GM21367 (cell line): ENCODE data around the gene OVOL2.
"Not testable (repeated sequence)": the region's sequence is repeated elsewhere in the genome, so short reads cannot be mapped to it uniquely, and the experiment has no call there.

Source experiments
- ATAC-seq: cut with Tn5 transposase; IDR thresholded peaks from one replicate; pipeline ENCODE4 v1.9.1; 2021; ENCODE audit not compliant: unreplicated experiment

The OVOL2 gene

GRCh38 chr20:18058661-18059467 lies 1.1 kb upstream of the OVOL2 start:
- ATAC-seq: no peak

DNA sequence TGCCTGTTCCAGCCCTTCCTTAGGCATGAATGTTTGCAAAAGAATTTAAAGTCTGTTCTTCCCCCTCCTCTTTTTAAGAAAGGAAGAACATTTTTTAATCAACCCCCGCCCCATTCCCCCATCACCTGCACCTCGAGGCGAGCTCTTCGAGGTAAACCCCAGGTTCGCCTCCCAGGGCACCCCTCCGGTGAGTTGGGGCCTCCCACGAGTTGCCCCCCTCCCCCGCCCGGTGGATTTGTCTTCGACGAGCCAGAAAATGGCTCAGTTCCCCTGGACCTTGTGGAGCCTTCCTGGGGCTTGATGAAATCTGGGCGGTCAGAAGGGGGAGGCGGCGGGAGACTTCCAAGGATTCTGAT lies 256 bp upstream of the OVOL2 start:
- no peak for ATAC-seq

DNA sequence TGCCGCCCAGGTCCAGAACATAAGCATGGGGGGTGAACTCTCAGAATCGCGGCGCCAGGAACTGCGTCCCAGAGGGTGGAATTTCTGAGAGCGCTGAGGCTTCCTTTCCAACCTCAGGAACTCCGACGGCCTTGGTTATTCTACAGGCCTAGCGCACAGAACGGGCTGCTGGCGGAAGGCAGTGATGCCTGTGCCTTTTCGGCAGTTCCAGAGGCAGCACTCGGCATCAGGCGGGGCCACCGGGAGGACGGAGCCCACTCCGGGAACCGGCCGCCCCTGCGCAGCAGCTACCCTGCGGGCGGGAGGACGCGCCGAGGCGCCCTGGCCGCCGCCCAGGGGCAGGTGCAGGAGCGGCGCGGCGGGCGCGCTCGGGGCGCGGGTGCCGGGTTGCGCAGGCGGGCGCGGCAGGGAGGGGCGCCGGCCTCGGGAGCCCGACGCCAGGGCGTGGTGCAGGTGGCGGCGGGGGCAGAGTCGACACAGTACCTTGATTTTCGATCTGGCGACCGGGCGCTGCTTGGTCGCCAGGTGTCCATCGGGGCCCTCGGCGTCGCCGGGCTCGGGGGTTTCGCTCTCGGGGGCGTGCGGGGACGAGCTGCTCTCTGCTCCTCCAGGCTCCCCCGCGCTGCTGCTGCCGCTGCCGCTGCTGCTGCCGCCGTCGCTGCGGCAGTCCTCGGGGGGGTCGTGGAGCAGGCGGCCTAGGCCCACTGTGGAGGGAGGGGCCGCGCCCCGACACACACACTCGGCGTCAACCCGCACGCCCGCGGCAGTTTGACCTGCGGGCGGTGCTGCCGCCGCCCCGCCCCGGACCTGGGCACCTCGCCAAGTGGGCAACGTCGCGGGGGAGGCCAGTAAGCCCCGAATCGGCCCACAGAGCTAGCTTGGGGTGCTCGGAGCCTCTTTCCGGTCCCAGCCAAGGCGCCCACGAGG lies 1.3 kb downstream of the OVOL2 start:
- ATAC-seq: no peak

- ATAC-seq: no peak
Measured at GRCh38 chr20:18055261-18055660, 2.5 kb downstream of the OVOL2 start.

DNA sequence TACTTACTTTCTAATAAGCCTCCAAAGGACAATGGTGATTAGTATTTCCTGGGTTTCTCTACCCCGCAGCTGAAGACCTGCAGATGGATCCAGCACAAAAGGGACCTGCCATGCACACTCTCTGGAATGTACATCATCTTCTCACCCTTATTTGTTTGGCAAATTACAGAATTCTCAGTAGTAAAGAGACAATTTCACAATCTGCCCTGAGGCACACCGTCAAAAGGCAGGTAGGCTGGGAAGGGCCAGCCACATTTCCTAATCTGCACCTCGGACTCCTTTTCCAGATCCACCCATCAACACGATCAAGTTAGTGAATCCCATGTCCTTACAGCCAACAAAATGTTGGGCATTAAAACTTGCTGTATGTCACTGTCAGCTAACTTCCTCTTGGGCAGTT lies 4.9 kb downstream of the OVOL2 start:
- ATAC-seq: no peak

- ATAC-seq: no peak
Measured at GRCh38 chr20:18050628-18051027, 7.1 kb downstream of the OVOL2 start.

GRCh38 chr20:18048176-18048575 lies 9.5 kb downstream of the OVOL2 start:
- no peak for ATAC-seq

DNA sequence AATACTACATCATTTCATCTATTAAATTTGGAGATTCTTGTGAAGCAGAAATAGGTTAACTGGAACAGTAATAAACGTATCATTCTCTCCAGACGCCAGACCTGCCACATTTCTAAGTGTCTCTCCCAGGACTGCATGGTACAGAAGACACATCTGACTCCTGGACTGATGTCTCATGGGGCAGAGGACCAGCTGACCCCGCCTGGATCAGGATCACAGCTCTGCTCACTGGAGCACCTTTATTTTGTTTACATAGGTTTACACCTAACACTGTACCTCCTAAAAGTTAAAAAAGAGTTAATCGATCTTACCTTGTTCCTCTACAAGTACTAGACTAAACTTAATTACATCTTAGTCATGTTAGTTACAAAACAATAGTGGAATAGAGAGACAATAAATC lies 11.2 kb downstream of the OVOL2 start:
- ATAC-seq: no peak

GRCh38 chr20:18042229-18042628 lies 15.5 kb downstream of the OVOL2 start:
- no peak for ATAC-seq

DNA sequence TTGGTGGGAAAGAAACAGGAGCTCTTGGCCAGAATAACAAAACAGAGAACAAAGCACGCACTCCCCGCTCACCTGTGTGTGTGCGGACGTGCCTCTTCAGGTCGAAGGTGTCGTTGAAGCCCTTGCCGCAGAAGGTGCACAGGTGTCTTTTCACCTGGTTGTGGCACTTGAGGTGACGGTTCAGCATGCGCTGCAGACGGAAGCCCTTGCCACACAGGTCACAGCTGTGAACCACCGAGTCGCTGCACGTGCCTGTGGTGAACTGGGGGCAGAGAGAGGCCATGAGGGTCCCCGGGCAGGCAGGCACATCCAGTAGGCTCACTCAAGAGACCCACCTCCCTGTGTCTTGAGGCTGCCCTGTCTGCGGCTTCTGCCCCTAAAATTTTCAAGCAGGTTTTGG lies 16.3 kb downstream of the OVOL2 start:
- no peak for ATAC-seq

DNA sequence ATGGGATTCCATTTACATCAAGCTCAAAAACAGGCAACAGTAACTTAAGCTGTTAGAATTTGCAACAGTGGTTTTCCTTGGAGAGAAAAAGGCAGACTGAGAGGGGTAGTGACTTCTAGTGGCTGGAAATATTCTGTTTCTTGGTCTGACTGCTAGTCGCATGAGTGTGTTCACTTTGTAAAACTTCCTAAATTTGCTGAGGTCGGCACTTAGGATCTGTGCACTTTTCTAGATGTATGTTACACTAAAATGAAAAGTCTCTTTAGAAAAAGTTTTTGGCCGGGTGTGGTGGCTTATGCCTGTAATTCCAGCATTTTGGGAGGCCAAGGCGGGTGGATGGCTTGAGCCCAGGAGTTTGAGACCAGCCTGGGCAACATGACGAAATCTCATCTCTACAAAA lies 18.7 kb downstream of the OVOL2 start:
- no peak for ATAC-seq

- no peak for ATAC-seq
Measured at GRCh38 chr20:18034039-18034438, 23.7 kb downstream of the OVOL2 start.

GRCh38 chr20:18032977-18033892 lies 24.5 kb downstream of the OVOL2 start:
- no peak for ATAC-seq

DNA sequence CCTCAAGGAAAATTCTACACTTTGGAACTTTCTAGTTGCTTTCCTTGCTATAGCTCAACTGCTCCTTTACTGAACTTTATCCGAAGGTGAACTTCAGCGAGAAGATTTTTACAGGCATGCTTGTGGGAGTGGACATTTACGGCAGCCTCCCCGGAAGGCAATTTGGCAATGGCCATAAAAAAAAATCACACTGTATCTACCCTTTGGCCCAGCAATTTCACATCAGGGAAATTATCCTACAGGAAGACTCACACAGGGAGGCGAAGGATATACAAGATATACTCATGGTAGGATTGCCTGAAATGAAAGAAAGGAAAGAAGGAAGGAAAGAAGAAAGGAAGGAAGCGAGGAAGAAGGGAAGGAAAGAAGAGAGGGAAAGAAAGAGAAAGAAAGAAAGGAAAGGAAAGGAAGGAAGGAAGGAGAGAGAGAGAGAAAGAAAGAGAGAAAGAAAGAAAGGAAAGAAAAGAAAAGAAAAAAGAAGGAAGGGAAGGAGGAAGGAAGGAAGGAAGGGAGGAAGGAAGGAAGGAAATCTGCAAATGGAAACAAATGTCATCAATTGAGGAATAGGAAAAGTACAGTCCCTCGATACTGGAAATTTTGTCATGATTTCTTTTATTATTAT lies 25.7 kb downstream of the OVOL2 start:
- ATAC-seq: no peak

- no peak for ATAC-seq
Measured at GRCh38 chr20:18031050-18031449, 26.7 kb downstream of the OVOL2 start.

DNA sequence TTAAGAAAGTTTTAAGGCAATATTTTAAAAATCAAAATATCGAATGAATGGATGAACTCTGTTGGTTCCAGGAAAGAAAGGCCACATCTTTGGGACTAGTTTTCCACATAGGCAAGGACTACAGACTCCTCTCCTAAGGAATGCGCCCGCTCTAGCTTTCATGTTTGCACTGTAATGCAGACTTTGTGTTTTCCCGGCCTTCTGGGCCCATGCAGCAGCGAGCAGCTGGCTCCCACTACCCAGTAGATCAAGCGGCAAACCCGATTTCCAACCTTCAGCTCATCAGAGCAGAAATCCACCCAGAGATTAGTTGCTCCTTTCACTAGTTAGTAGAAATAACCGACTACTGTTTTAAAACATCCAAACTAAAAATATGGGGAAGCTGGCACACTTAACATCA lies 27.7 kb downstream of the OVOL2 start:
- ATAC-seq: no peak

DNA sequence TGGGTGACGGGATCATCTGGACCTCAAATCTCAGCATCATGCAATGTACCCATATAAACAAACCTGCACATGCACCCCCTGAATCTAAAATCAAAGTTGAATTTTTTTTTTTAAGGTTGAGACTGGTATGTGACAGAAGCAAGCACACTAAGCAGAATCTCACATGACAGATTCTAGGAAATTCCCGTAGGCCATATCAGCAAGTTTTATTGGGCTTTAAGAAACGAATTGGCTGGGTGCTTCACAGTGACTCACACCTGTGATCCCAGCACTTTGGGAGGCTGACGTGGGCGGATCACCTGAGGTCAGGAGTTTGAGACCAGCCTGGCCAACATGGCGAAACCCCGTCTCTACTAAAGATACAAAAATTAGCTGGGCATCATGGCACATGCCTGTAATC lies 30.7 kb downstream of the OVOL2 start:
- not testable (repeated sequence) for ATAC-seq

GRCh38 chr20:18024606-18025127 lies 33.0 kb downstream of the OVOL2 start:
- no peak for ATAC-seq

GRCh38 chr20:18020931-18021330 lies 36.8 kb downstream of the OVOL2 start:
- ATAC-seq: no peak

DNA sequence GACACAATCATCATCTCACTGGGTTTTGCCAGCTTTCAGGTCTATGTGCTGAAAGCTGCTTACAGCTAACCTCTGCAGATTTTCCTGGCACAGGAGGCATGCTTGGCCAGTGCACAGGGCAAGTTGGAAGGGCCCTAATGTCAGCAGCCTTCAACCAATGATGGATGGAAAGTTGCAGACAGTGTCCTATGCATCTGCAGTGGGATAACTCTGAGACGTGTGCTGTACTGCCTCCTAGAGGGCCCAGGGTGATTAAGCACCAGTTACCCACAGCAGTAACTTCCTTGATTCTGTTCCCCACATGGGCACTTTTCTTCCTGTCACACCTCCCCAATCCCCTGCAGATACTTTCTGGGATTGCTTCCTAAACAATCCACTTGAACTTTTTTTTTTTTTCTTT lies 38.6 kb downstream of the OVOL2 start:
- no peak for ATAC-seq
